Activated T-cell treated with anti-CD3 and anti-CD28 coated beads, Interleukin-2, amount 50 U/mL, for 1 hour (primary cell): ENCODE results near the gene C16orf92.
"Not testable (repeated sequence)": the region's sequence is repeated elsewhere in the genome, so short reads cannot be mapped to it uniquely, and the experiment has no call there.

Experiments
- DNase-seq: peaks from one replicate; pipeline ENCODE4 v3.0.0-alpha.2; 2020

Gene C16orf92

DNA sequence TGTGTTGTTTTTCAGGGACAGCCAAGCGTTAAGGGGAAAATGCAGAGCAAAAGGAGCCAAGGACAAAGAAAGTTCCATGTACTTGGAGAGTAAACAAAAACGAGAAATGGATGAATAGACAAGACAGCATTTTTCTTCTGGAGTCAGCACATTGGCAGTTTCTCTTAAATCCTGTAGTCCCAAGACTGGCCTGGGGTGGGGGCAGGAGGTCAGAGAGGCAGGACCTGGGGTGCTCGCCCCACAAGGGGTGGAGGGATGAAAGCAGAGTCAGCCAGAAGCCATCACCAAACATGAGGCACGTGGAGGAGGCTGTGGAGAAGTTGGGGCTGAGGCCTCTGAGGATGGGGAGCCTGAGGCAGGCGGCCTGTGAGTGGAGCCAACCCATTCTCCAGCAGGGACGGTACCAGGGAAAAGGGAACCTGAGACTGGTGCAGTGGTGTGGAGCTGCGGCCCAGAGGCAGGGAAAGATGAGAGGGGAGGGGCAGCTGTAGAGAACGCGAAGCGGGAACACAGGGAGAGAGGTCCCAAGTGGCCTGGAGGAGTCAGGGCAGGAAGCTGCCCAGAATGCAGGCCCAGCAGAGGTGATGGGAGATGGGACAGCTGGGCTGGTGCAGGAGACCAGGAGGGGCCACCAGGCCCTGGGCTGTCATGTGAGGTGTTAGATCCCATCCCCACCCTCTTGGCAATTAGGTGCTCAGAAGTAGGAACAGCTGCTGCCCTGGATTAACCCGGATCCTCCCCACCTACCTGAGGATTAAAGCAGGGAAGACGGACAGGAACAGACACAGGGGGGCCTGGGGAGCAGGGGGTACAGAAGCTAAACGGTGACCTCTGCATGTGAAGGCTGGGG, 4.8 kb downstream of the C16orf92 start:
- DNase-seq, result no peak

DNA sequence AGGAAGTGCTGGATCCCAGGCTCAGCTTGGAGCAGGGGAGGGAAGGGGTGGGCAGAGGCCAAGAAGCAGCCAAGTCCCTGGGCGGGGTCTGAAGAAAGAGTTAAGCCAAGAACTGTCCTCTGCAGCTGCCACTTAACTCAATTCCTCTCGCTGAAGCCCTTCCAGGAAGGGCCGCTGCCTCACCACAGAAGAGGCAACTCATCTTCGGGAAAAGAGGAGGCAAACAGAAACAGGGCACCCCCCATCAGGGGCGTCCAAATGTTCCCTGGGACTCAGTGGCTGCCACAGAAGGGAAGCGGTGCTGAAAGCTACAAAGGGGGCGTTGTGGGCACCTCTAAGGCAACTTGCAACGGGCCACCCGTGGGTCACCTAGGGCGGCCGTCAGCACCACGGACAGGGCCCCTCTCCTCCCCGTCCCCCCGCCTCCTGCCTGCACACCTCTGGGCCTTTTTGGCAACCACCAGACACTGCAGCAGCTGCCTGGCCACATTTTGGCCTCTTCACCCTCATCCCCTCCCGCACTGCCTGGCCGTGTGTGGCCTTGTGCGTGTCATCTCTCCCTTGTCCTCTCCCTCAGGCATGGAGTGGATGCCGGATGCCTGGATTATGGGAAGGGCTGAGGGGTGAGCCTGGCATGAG, 5.6 kb downstream of the C16orf92 start:
- no peak for DNase-seq

DNA sequence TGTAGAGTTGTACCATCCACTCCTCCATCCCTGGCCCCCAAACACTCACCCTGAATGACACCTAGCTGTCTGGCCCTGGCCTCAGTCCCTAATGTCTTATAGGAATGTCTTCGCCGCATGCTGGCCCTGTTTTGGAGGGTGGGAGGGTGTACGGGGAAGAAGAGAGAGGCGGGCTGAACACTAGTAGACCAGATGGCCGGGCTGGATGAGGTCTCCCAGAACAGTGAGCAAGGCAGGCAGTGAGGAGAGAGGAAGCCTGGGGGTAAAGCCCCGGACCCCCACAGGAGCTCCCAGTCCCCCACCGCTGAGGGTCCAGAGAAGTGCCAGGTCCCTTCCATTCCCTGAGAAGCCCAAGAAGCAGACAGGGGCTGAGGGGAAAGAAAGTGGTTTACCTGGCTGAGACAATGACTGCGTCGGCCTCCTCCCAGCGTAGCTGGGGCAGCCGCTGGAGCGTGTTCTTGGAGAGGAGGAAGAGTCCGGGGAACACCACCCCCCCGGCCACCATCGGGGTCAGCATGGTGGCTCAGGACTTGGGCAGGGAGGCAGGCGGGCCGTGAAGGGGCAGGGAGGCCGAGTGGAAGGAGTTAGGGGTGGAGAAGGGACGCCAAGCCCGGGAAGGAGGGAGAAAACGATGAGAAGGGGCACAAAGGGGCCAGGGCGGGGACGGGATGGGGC, 7.2 kb downstream of the C16orf92 start:
- no peak for DNase-seq

DNA sequence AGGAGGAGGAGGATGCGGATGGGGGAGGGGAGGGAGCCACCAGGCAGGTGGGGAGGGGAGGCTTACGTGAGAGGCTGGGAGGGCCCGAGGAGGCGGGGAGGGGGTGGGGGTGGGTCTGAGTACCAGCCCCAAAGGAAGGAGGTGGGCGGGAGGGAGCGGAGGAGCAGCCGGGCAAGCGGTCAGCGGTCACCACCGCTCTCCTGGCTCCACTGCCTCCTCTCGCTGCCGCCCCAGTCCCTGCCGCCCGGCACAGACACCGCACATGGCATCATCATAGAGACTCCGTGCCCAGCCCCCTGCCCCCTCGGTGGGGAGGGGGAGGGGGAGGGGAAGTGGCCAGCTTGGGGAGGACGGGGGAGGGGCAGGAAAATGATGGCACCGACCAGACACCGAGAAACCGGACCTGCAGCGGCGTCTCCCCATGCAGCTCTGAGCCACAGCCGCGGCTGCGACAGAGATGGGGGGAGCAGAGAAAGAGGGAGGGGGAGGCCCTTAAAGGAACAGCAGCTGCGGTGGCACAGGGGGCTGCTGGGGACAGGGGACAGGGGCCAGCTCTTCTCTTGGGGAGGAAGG, 7.9 kb downstream of the C16orf92 start, which contains the start of gene TLCD3B:
Gene TLCD3B, minus strand, starts transcription at position 431 of the 573 bp plus-strand sequence. CDS start 744 bp downstream, outside the sequence.
- DNase-seq, result no peak

DNA sequence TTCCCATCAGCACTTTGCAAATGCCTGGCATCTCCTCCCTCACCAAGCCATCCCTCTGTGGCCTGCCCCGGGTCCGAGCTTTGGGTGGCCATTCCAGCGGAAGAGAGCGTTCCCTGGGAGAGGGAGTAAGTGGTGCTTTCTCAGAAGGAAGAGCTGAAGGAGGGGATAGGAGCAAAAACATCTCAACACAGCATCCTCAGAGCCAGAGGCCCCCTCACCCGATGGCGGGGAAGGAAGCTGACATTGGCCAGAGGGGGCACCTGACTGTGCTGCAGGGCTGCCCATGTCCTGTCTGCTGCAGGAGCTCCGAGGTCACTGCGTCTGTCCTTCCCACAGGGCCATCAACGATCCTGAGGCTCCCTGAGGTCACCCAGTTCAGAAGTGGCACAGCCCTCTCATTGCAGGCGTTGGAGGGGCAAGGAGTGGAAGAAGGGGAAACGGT, 8.5 kb downstream of the C16orf92 start:
- no peak for DNase-seq

DNA sequence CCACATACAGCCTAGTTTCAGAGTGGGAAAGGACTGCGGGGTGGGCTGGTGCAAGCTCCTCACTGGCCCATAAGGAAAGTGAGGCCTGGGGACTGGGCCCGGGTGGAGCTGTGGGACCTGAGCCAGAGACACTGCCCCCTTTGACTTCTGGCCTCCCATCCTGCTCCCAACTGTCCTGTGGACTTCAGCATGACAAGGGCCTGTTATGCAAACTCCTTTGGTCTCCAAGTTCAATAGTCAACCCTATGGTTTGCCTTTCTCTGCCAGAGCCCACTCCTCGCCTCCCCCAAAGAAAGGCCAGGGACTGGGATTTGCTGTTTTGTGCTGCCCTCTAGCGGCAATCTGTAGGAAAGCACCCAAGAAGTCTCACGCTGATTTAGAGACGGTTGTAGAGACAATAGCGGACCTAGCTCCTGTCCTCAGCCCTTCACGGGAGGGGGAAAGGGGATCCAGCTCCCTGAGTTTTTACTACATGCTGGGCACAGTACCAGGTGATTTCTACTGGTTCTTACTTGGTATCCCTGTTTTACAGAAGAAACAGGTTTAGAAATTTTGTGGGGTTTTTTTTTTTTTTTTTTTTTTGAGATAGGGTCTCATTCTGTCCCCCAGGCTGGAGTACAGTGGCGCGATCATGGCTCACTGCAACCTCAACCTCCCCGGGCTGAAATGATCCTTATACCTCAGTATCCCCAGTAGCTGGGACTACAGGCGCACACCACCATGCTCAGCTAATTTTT, 9.3 kb downstream of the C16orf92 start:
- peak; percentile 58 for DNase-seq

DNA sequence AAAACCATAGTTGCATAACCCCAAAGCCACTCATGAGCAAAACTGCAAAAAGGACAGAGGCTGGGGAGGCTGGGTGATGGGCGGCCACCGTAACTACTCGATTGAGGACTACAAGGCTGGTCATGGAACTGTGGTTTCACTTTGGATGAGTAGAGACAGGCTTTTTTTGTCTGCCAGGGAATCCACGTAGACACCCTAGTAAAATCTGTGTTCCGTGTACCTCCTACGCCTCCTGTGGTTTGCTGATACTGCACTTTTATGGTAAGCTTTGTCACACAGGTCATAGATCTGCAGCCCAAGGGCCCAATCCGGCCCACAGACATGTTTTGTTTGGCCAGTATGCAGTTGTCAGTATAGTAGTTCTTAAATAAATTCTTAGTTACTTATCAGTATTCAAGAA, 10.3 kb downstream of the C16orf92 start:
- DNase-seq, result no peak

DNA sequence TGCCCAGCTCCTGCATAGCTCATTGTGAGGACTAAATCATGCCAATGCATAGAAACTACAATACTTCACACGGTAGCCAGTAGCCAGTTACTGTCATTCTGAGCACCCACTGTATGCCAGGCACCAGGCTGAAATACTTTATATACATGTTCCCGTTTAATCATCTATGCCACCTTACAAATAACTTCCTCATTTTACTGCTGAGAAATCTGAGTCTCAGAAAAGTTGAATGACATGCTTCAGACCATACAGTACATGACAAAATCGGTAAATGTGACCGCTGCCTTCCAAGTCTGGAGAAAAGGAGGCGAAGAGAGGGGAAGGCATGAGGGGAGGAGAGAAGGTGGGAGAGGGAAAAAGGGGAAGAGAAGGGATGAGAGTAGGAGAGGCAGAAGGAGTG, 17.2 kb downstream of the C16orf92 start:
- DNase-seq, result no peak

DNA sequence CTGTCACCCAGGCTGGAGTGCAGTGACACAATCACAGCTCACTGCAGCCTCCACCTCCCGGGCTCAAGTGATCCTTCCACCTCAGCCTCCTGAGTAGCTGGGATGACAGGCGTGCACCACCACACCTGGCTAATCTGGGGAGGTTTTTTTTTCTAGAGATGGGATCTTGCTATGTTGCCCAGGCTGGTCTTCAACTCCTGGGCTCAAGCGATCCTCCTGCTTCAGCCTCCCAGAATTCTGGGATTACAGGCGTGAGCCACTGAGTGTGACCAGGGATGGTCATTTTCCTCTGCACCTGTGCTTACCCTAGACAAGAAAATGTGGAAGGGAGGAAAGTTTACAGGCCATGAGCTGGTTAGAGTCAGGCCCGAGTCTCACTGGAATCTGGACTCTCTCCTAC, 17.7 kb downstream of the C16orf92 start:
- not testable (repeated sequence) for DNase-seq

DNA sequence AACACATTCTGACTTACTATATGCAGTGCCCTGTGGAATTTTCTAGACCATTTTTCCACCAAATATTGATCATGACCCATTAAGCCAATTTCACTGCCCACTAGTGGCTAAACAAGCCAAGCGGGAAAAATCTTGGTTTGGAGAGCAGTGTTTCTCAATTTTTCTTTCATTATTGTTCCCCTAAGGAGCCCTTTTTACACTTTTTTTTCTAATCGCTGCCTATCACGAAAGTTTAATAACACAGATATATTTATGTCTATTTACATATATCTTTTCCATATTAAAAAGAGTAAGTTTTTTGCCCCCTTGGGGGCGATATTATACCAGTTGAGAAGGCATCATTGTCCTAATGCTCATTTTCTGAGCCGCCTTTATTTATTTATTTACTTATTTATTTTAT, 18.8 kb downstream of the C16orf92 start:
- DNase-seq, result no peak

DNA sequence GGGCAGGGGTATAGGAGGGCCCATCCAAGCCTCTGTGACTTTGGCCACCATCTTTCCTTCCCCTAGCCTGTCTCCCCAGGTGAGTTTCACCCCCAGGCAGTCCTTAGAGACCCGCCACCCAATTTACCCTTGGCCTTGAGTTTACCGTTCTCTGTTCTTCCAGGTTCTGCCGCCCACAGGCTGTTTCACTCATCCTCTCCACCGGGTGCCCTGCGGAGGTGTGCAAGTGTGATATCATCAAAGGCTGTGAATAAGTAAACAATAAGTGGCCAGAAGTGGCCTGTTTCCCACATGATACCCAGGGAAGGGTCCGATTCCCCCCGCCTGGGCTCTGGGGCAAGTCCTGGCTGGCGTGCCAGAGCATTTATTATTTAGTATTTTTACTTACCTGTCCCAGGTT, 23.2 kb downstream of the C16orf92 start:
- DNase-seq, result no peak

DNA sequence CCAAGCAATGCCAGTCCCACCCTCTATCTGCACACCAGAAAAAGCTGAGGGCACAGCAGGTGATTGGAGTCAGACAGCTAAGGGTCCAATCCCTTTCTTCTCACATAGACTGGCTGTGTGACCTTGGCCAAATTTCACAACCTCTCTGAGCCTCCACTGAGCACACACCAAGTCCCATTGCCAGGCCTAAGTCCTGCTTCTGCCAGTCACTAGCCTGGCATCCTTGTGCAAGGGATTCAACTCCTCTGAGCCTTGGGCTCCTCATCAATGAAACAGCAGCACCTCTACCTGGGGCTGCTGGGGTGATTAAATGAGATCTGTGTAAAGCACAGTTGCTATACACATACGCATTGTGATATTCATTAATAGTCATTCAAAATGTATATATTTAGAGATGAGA, 23.6 kb downstream of the C16orf92 start:
- no peak for DNase-seq

DNA sequence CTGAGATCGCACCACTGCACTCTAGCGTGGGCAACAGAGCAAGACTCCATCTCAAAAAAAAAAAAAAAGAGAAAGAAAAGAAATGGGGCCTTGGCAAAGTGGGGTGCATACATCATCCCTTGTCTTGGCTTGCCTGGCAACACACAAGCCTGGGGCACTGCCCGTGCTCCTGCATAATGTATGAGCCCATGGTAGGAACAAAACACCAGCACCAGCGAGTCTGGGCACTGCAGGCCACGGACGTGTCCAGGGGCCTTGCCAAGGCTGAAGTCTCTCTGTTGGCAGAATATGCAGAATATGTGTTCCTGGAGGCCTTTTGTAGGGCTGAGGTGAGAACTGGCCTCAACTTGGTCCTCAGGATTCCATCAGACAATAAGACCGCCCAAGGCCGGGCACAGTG, 26.9 kb downstream of the C16orf92 start:
- no peak for DNase-seq

DNA sequence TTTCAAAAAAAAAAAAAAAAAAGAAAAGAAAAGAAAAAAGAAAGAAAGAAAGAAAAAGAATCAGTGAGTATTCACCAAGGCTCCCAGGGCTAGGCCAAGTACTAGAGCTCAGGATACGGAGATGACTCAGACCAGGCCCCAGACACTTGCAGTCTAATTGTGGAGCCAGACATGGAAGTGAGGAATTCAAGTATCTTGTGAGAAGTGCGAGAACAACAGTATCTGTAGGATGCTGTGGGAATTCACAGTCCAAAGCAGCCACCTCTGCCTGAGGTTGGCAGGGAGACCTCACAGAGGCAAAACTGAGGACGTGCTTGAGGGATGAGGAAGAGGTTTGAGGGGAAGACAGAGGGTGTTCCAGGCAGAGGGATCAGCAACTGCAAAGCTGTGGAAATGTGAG, 28.5 kb downstream of the C16orf92 start:
- DNase-seq, result no peak

DNA sequence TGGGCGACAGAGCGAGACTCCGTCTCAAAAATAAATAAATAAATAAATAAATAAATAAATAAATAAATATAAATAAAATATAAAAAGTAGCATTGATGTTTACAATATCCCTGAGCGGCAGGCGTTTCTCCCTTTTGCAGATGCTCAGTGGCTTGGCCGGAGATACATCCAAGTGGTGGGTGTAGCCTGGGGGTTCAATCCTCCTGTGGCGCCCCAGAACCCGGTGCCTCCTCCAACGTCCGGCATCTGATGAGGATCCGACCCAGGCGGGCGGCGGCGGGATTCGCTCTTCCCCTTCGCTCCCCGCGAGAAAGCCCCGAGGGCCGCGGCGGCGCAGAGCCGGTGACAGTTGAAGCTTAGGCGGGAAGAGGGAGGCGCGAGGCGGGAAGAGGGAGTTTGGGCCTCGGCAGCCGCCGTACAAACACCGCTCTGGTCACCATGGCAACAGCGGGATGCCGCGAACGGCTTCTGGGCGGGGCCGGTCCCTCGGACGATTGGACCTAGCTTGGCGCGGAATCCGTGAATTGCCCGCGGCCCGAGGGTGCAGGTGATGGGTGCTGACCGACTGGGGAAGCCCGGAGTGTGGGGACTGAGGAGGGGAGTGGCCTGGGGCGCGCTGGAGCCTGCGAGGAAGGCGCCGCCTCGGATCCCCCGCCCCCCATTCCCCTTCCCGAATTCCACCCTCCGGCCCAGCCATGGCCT, 29.8 kb downstream of the C16orf92 start:
- DNase-seq, result peak; percentile 85

DNA sequence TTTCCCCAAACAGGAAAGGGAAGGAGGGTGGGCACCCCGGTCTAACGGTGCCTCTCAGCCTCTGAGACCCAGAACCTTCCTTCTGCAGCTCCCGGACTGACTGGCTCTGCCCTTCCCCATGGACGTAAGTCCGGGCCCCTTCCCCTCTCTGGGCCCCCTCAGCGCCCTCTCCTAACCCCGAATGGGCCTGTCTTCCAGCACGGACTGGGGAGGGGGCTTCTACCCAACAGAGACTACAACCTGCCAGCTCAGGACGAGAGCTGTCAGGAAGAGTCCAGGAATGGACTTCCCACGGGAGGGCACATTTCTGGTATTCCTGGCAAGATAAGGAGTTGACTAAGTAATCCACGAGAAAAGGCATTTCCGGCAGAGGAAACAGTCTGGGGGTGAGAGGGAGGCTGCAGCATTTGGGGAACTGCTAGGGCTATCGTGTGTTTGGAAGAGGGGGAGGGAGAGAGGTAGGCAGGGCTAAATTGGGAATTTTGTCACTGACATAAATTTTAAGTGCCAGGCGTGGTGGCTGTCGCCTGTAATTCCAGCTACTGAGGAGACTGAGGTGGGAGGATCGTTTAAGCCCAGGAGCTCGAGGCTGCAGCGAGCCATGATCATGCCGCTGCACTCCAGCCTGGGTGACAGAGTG, 30.5 kb downstream of the C16orf92 start:
- DNase-seq, result no peak

DNA sequence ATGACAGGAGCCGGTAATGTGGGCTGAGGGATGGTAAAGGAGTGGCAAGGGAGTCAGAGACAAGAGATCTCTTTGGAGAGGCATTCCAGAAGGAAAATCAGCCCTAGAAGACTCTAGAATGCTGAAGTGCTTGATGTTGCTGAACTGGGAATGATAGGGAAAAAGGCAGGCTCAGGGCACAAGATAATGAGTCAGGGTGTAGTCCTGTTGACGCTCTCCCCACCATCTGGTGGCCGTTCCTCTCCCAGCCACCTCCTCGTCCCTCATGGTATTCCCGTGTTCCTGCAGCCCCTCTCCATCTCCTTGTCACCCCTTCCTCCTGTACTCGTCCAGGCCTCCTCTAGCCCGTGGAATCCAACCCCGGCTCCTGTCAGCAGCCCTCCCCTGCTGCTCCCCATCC, 31.5 kb downstream of the C16orf92 start:
- DNase-seq, result no peak

DNA sequence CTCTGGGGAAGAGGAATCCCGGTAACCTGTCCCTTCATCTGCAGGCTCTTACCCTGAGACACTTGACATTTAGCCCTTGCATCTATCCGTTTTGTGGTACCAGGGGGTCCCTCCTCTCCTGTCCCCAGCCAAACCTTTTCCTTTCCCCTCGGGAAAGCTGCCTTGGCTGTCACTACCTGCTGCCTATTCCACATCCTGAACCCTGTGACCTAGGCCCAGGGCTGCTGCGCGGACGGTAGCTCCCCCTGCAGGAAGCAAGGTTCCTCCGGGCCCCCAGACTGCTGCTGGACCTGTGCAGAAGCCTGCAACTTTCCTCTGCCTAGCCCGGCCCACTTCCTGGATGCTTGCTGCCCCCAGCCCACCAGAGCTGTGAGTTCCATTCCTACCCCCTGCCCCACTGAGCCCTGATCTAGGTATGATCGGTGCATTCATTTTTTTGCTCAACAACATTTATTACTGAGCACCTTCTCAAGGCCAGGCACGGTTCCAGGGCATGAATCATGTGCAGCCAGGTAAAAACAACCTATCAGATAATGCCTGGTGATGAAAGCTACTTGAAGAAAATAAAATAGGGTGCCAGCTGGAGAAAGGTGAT, 32.1 kb downstream of the C16orf92 start:
- peak; percentile 59 for DNase-seq

DNA sequence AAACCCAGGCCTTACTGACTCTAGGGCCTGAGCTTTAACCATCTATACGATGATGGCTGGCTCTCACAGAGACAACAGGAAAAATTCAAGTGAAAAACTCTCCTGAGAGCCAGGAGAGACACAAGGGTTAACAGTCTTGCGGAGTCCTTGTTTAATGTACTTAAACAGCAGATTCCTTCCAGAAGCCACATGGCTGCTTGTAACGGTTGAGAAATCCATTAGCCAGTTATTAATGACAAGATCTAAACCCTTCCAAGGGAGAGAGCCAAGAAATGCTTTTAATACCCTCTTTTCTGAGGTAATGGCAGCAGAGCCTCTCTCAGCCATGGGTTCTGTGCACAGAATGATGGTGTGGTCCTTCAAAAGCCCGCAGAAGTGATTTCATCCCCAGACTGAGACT, 37.3 kb downstream of the C16orf92 start:
- DNase-seq, result no peak

DNA sequence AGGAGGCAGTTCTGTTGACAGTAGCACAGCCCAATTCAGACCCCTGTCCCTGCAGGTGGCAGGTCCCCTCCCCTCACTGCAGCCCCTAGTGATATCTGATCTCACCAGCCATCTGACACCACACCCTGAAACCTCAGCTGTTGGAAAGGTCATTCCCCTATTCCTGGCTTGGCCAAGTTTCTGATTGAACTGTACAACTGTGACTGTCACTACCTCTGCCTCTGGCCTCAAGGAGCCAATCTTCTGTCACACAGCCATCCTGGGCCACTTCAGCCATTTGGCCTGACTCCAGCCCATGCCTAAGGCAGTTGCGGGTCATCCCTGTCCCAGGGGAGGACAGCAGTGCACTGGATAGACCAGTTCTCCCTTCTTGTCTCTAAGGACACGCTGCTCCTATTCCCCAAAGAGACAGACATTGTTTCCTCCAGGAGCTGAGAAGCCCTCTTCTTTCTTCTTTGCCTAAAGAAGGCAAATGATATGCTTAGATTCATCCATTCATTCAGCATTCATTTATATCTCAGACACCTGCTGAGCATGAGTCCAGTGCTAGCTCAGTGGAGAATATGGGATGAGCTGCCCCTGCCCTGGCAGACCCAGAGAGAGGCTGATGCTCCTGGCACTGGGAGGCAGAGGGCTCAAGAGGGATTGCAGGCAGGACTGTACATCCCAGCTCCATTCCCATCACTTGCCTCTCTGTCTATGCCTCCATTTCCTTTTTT, 38.0 kb downstream of the C16orf92 start:
- DNase-seq, result no peak
